Fibroblast of skin of abdomen (primary cell): ENCODE measurements around the gene OR10A2.
"Not testable (repeated sequence)": the region's sequence is repeated elsewhere in the genome, so short reads cannot be mapped to it uniquely, and the experiment has no call there.

Experiments used
- DNase-seq: peaks from one replicate; pipeline ENCODE4 v3.0.0-alpha.2; 2013

Gene OR10A2

GRCh38 chr11:6887711-6888110 lies 24.9 kb downstream of the OR10A2 start:
- not testable (repeated sequence) for DNase-seq

DNA sequence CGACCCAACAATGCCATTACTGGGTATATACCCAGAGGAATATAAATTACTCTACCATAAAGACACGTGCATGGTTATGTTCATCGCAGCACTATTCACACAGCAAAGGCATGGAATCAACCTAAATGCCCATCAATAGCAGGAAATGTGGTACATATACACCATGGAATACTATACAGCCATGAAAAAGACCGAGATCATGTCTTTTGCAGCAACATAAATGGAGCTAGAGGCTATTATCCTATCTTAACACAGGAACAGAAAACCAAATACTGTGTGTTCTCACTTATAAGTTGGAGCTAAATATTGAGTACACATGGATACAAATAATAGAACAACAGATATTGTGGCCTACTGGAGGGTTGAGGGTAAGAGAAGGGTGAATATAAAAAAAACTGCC lies 26.0 kb downstream of the OR10A2 start:
- DNase-seq = no peak

DNA sequence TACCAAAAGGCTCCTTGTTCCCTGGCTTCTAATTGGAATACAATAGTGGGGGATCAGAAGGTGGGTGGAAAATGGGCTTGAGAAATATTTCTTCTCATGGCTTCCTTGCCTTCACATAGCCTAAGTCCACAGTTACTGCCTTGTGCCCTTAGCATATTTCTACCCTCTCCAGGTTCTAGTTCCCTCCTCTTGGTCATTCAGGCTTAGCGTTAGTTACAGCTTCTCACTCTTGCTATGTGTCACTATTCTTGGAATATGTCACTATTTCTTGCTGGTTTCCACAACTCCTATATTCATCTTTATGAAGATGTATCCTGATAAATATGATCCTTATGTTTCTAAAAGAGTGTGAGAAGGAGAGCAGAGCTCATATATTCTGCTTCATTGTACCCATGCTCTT lies 27.0 kb downstream of the OR10A2 start:
- DNase-seq = no peak

GRCh38 chr11:6892400-6892799 lies 29.5 kb downstream of the OR10A2 start, which contains the start of gene OR2D2:
OR2D2 (minus strand) TSS chr11:6892500; CDS start chr11:6892500, 0 bp downstream.
- DNase-seq = no peak

- DNase-seq = no peak
Measured at GRCh38 chr11:6894097-6894496, 31.2 kb downstream of the OR10A2 start.

GRCh38 chr11:6895010-6895409 lies 32.2 kb downstream of the OR10A2 start:
- no peak for DNase-seq

GRCh38 chr11:6898911-6899310 lies 36.1 kb downstream of the OR10A2 start:
- DNase-seq = no peak

DNA sequence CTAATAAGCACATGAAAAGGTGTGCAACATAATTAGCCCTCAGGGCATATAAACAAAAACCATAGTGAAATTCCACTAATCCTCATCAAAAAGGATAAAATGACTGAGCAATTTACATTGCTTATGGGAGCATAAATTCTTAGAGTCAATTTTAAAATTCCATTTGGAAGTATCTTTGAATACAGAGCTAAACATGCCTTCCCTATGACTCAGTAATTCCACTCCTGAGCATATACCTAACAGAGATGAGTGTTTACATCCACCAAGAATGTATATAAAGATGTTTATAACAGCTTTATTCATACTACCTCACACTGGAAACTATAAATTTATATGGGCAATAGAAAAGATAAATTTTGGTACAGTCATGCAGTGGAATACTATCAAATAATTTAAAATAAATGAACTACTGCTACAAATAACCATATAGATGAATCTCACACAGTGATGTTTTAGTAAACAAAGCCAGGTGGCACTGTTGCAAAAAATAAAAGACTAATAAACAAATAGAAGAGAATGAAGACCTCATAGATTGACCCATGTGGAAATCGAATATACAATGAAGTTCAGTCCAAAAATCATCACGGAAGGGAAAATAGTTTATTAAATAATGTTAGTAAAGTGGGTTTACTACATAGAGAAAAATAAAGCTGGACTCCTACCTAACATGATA lies 37.6 kb downstream of the OR10A2 start:
- DNase-seq = no peak

- DNase-seq = not testable (repeated sequence)
Measured at GRCh38 chr11:6904804-6905203, 41.9 kb downstream of the OR10A2 start.

- no peak for DNase-seq
Measured at GRCh38 chr11:6911378-6911777, 48.5 kb downstream of the OR10A2 start.

DNA sequence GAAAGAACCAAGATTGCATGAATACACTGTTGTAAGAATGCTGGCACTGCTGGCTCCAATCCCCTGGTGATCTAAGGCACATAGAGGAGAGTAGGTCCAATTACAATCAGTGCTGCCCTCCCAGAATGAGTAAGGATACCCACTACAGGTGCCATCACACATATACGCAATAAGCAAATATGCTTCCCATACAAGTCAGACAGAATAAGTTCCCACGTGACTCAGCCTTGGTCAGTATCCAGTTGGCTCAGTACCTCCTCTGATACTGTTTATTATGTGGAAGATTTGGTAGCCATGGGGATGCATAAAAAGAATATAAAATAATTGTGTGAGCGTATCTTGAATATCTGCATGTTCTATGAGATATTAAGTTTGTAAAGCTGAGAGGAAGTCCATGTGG lies 49.1 kb downstream of the OR10A2 start:
- DNase-seq = no peak

DNA sequence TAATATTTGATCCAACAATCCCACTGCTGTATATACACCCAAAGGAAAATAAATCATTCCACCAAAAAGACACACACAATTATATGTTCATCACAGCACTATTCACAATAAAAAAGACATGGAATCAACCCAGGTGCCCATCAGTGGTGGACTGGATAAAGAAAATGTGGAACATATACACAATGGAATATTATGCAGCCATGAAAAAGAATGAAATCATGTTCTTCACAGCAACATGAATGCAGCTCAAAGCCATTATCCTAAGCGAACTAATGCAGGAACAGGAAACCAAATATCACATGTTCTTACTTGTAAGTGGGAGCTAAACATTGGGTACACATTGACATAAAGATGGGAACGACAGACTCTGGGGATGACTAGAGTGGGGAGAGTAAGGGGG lies 56.8 kb downstream of the OR10A2 start:
- no peak for DNase-seq

DNA sequence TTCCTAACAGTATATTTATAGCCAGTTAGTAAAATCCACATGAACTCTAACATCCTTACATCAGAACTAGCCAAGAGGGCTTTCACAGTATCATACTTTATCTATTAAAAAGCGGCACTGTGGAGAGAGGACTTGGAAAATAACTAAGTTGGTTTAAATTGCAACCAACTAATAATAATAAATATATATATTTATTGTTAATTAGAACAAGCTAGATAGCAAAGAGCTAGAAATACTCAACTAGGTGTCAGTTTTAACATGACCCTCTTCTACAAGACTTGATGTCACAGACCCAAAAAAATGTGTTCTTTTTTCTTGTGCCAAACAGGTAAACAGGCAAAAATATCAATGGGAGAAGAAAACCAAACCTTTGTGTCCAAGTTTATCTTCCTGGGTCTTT lies 57.8 kb downstream of the OR10A2 start, which contains the start of gene OR2D3:
OR2D3 (plus strand) TSS at position 301 of the 400 bp plus-strand sequence; CDS start at position 301, 0 bp downstream.
- no peak for DNase-seq
